Measurements from ENCODE around the gene TUBB4B.
A peak's percentile ranks its signal among the peaks of the same experiment; 100 is the strongest.

TUBB4B gene

GRCh38 chr9:137240841-137241489 lies at the start of gene TUBB4B:
TSS of gene TUBB4B (plus strand) at chr9:137241287. CDS start at chr9:137241361, 74 bp downstream.
- DNase-seq: peak; percentile 92 to 93

- no peak for DNase-seq
Observed at GRCh38 chr9:137191691-137192447, 49.2 kb upstream of the TUBB4B start.

- DNase-seq: no peak
Observed at GRCh38 chr9:137192448-137192780, 48.7 kb upstream of the TUBB4B start.

GRCh38 chr9:137192859-137193258 lies 48.2 kb upstream of the TUBB4B start:
- DNase-seq: no peak

GRCh38 chr9:137193771-137194170 lies 47.3 kb upstream of the TUBB4B start:
- no peak for DNase-seq

GRCh38 chr9:137194388-137194787 lies 46.7 kb upstream of the TUBB4B start:
- DNase-seq: no peak

- no peak for DNase-seq
Observed at GRCh38 chr9:137194909-137195308, 46.2 kb upstream of the TUBB4B start.

- DNase-seq: no peak
Observed at GRCh38 chr9:137195525-137196220, 45.4 kb upstream of the TUBB4B start.

GRCh38 chr9:137198051-137198901 lies 42.8 kb upstream of the TUBB4B start:
- DNase-seq: no peak

GRCh38 chr9:137198902-137199283 lies 42.2 kb upstream of the TUBB4B start:
- no peak for DNase-seq

- DNase-seq: no peak
Observed at GRCh38 chr9:137199411-137200121, 41.5 kb upstream of the TUBB4B start.

- DNase-seq: peak; percentile 93 to 97
Observed at GRCh38 chr9:137200311-137201204, 40.5 kb upstream of the TUBB4B start, which contains the start of gene TPRN. TSS of gene TPRN (minus strand) at chr9:137200741. CDS start at chr9:137200711, 30 bp downstream.

GRCh38 chr9:137201205-137201868 lies 39.8 kb upstream of the TUBB4B start:
- DNase-seq: no peak

GRCh38 chr9:137202966-137203365 lies 38.1 kb upstream of the TUBB4B start:
- DNase-seq: no peak

- DNase-seq: no peak
Observed at GRCh38 chr9:137204731-137205125, 36.4 kb upstream of the TUBB4B start.

GRCh38 chr9:137205126-137206069 lies 35.7 kb upstream of the TUBB4B start, which contains the start of the genes NDOR1 and TMEM203:
TSS of gene NDOR1 (plus strand) at chr9:137205700. CDS start at chr9:137205778, 78 bp downstream.
TSS of gene TMEM203 (minus strand) at chr9:137205648. CDS start at chr9:137205414, 234 bp downstream.
- peak; percentile 93 to 95 for DNase-seq

GRCh38 chr9:137206602-137207001 lies 34.5 kb upstream of the TUBB4B start:
- DNase-seq: no peak

- DNase-seq: no peak
Observed at GRCh38 chr9:137211532-137211931, 29.6 kb upstream of the TUBB4B start.

GRCh38 chr9:137212520-137212919 lies 28.6 kb upstream of the TUBB4B start:
- no peak for DNase-seq
